Activated naive CD4-positive, alpha-beta T cell treated with anti-CD3 and anti-CD28 coated beads, Interleukin-2, amount 50 U/mL, for 72 hours (primary cell): Measurements from ENCODE around the gene MOCS1. TPM values are rescaled to one million over a fixed set of nuclear protein-coding genes. Genes with fewer than 3 reads are reported as not detected.

Experiments
- ATAC-seq, 2 donors: fragments of 150-1000 bp; cut with Tn5 transposase; 2 replicates each; pipeline ENCODE4 v1.10.0; 2021; ENCODE audit warnings: mild to moderate bottlenecking in 2 of 2, moderate library complexity in 2 of 2
- DNase-seq, 2 donors: peaks; one replicate each; pipeline ENCODE4 v3.0.0; 2021 to 2022; ENCODE audit warnings: low spot score in 2 of 2
- H3K27ac Mint-ChIP-seq, 2 donors: one replicate each; pipeline ENCODE4 v1.8.0; 2022; ENCODE audit warnings: mild to moderate bottlenecking in 2 of 2, mixed read lengths in 2 of 2
- H3K36me3 Mint-ChIP-seq, 2 donors: one replicate each; pipeline ENCODE4 v1.8.0; 2022; ENCODE audit warnings: mixed read lengths in 2 of 2
- H3K9me3 Mint-ChIP-seq, 2 donors: one replicate each; pipeline ENCODE4 v1.8.0; 2022; ENCODE audit warnings: mixed read lengths in 2 of 2
- total RNA-seq, 2 donors: library from RNA; stranded (reverse); gene quantifications; one replicate each; pipeline ENCODE4 v1.2.3, GENCODE V29; 2022

The MOCS1 gene
- total RNA-seq, 2 donors from 2014 or later = 3.3 to 3.9 TPM

DNA sequence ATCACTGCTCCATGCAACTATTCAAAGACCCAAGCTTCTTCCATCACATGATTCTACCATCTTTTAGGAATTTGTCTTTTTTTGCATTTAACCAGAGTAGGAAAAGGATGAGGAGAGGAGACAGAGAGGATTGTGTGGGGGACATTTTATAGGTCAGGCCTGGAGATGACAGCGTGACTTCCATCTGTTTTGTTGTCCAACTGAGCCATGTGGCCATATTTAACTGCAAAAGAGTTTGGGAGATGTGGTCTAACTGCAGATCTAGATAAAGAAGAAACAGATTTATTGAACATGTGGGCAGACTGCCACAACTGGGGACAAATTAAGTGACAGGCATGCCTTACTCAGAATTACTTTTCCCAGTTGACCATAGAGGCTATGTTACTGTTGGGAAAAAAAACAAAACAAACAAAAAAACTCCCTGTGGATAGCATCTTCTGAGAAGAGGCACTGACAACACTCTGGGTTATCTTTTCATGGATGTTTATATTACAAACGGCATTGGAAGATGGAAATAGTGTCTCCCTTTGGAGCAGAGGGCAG lies 18.9 kb upstream of the MOCS1 start:
- no peaks in the 10 kb centered on the region for H3K36me3 Mint-ChIP-seq
- DNase-seq (no peak), ATAC-seq (no peak)
- no peaks in the 10 kb centered on the region for H3K9me3 Mint-ChIP-seq
- no peak overlapping the region for H3K27ac Mint-ChIP-seq

GRCh38 chr6:39952167-39952566 lies 17.9 kb upstream of the MOCS1 start:
- H3K27ac Mint-ChIP-seq = no peak overlapping the region
- H3K9me3 Mint-ChIP-seq = no peaks in the 10 kb centered on the region
- H3K36me3 Mint-ChIP-seq = no peaks in the 10 kb centered on the region
- ATAC-seq = no peak
- no peak for DNase-seq

- H3K27ac Mint-ChIP-seq = no peak overlapping the region
- ATAC-seq (no peak), DNase-seq (no peak)
- H3K36me3 Mint-ChIP-seq = no peaks in the 10 kb centered on the region
- H3K9me3 Mint-ChIP-seq = no peaks in the 10 kb centered on the region
Measured at GRCh38 chr6:39951716-39952115, 17.5 kb upstream of the MOCS1 start.

- H3K27ac Mint-ChIP-seq = no peak overlapping the region
- H3K9me3 Mint-ChIP-seq = no peaks in the 10 kb centered on the region
- ATAC-seq = no peak
- H3K36me3 Mint-ChIP-seq = no peaks in the 10 kb centered on the region
- DNase-seq = no peak
Measured at GRCh38 chr6:39951191-39951590, 16.9 kb upstream of the MOCS1 start.

- DNase-seq (no peak), ATAC-seq (no peak)
- no peaks in the 10 kb centered on the region for H3K36me3 Mint-ChIP-seq
- no peaks in the 10 kb centered on the region for H3K9me3 Mint-ChIP-seq
- H3K27ac Mint-ChIP-seq = no peak overlapping the region
Measured at GRCh38 chr6:39950125-39950720, 16.0 kb upstream of the MOCS1 start.

- no peaks in the 10 kb centered on the region for H3K36me3 Mint-ChIP-seq
- no peaks in the 10 kb centered on the region for H3K9me3 Mint-ChIP-seq
- no peak overlapping the region for H3K27ac Mint-ChIP-seq
- ATAC-seq = no peak
- DNase-seq = no peak
Measured at GRCh38 chr6:39948199-39948791, 14.0 kb upstream of the MOCS1 start.

DNA sequence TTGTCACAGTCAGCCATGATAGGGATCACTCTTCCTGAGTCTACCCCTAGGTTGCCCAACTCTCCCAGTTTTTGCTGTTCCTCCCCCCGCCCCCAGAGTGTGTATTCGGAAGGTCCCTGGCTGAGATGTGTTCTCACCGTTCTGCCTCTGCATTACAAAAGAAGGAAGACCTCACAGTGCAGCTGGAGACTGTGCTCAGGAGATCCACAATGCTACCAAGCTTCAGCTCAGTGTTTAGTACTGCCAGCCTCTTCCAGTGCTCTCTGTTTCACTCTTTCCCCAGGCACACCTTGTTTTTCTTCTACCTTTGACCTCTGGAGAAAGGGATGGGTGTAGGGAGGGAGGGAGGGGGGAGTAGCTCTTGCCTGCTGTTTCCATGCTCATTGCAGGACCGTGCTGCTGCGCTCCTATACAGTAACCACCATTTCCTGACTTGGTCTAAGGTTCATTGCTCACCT lies 13.4 kb upstream of the MOCS1 start:
- ATAC-seq = no peak
- DNase-seq = no peak
- Mint-ChIP-seq H3K36me3 (no peaks in the 10 kb centered on the region), H3K27ac (no peak overlapping the region), H3K9me3 (no peaks in the 10 kb centered on the region)

GRCh38 chr6:39945626-39946025 lies 11.4 kb upstream of the MOCS1 start:
- no peak overlapping the region for H3K27ac Mint-ChIP-seq
- H3K9me3 Mint-ChIP-seq = no peaks in the 10 kb centered on the region
- ATAC-seq (no peak), DNase-seq (no peak)
- no peaks in the 10 kb centered on the region for H3K36me3 Mint-ChIP-seq

DNA sequence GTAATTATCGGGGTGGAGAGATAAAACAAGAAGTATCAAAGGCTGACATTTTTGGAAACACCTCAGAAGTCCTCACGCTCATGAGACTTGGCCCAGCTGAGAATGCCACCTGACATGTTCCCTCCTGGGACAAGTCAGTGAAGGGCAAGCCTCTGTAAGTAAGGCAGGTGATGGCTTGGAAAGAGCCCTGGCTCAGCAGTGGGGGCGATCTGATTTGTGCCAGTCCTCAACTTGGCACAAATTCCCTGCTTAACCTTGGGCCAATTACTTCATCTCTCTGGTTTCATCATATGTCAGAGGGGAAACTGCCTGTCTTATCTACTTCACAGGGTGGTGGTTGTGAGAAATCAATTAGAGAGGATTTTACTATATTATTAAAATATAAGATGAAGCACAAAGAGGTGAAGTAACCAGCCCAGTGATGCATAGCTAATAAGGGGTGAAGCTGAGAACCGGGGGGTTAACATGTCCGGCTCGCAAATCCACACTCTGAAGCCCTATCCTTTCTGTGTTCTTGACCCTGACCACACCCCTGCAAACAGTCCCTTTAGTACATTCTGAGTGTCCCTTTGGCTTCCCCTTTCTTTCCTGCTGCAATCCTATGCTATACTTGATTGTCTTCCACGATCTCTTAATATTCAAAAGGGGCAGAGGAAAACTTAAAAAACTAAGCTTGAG lies 8.8 kb upstream of the MOCS1 start:
- ATAC-seq = no peak
- DNase-seq = no peak
- H3K27ac Mint-ChIP-seq = no peak overlapping the region
- H3K36me3 Mint-ChIP-seq = no peaks in the 10 kb centered on the region
- no peaks in the 10 kb centered on the region for H3K9me3 Mint-ChIP-seq

- DNase-seq = no peak
- no peaks in the 10 kb centered on the region for H3K9me3 Mint-ChIP-seq
- no peak for ATAC-seq
- H3K36me3 Mint-ChIP-seq = no peaks in the 10 kb centered on the region
- no peak overlapping the region for H3K27ac Mint-ChIP-seq
Measured at GRCh38 chr6:39941820-39942219, 7.6 kb upstream of the MOCS1 start.

DNA sequence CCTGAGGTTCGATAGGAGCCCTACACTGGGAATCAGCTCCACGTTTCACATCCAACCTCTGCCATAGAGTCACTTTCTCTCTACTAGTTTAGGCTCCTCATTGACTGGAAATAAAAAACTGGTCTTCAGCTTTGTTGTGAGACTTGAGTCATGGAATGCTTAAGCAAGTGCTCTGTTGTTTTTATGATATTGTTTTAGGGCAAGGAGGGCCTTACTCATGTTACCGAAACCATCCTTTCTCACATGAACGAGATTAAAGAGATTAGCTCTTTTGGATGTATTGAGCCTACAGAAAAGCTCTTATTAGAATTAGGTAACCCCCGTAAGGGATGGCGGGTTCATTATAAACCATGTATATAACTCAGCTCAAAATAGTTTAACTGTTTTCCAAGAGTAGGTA lies 6.9 kb upstream of the MOCS1 start:
- H3K27ac Mint-ChIP-seq = no peak overlapping the region
- H3K36me3 Mint-ChIP-seq = no peaks in the 10 kb centered on the region
- H3K9me3 Mint-ChIP-seq = no peaks in the 10 kb centered on the region
- ATAC-seq (no peak), DNase-seq (no peak)

DNA sequence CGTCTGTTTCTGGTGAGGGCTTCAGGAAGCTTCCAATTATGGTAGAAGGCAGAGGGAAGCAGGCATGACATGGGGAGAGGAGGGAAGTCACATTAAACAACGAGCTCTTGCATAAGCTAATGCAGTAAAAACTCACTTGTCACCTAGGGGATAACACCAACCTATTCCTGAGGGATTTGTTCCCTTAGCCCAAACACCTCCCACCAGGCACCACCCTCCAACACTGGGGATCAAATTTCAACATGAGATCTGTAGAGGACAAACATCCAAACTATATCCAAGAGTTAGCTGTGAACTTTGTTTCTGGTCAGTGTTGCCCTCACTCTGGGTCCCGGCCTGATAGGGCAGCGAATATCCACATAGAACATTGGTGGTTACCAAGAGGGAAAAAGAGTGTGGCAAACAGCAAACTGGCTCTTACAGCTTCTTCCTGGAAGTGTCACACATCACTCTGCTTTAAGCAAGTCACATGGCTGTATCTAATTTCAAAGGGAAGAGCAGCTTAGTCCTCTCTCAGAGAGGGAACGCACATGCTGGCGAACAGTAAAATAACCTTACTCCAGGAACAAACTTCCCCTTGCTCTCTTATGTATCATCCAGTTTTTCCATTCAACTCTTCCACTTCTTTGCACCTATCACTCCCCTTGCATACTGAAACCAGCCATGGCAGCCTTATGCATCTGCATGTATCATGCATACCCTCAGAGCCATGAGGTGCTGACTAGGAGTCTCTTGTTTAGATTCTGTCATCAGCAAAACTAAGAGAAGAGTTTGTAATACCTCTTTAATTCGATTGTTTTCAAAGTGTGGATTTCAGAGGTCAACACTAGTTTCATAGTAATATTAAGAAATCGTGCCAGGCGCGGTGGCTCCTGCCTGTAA lies 4.8 kb upstream of the MOCS1 start:
- DNase-seq (no peak), ATAC-seq (no peak)
- H3K36me3 Mint-ChIP-seq = no peaks in the 10 kb centered on the region

DNA sequence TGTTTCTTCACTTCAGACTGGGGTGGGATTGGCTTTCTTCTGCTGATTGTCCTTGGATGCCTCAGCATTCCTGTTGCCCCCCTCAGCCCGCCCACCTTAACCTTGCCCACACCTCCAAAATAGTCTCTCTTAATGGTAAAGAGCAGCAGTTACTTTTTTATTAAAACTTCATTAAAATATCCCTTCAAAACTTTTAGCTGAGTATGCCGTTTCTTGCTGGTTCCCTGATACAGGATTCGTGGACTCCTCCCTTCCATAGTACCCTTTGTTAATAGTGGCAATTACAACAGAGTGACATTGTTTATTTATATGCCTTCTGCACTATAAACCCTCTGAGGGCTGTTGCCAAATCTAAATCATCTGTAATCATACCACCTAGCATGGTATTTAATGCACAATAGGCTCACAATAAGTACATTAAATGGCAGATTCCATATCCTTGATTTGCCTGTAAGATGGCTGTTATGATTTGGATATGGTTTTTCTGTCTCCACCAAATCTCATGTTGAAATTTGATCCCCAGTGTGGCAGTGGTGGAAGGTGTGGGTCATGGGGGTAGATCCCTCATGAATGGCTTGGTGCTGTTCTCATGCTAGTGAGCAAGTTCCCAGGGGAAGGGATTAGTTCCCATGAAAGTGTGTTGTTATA lies 3.5 kb upstream of the MOCS1 start:
- no peak for ATAC-seq
- H3K9me3 Mint-ChIP-seq = no peaks in the 10 kb centered on the region
- H3K36me3 Mint-ChIP-seq = no peaks in the 10 kb centered on the region
- no peak for DNase-seq
- no peak overlapping the region for H3K27ac Mint-ChIP-seq

More for the DNA sequence above, 4.8 kb upstream of the MOCS1 start:
- Mint-ChIP-seq H3K27ac (no peak overlapping the region), H3K9me3 (no peaks in the 10 kb centered on the region)

DNA sequence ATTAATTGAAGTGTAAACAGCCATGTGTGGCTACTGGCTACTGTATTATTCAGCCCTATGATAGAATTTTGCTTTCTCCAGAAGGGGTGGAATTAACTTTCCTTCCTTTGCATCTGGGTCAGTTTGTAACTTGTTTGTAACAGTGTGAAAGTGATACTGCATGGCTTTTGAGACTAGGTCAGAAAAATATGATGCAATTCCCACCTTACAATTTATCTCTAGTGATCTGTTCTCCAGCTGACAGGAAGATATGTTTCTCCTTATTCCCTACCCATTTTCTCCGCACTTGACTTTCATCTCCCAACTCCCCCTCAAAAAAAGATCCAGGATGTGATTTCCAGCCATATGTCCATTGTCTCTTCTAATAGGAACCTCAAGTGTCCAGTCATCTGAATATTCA lies 2.6 kb upstream of the MOCS1 start:
- DNase-seq (no peak), ATAC-seq (no peak)
- H3K9me3 Mint-ChIP-seq = no peaks in the 10 kb centered on the region
- H3K27ac Mint-ChIP-seq = no peak overlapping the region
- no peaks in the 10 kb centered on the region for H3K36me3 Mint-ChIP-seq

- no peaks in the 10 kb centered on the region for H3K36me3 Mint-ChIP-seq
Measured at GRCh38 chr6:39935241-39935640, 979 bp upstream of the MOCS1 start.

GRCh38 chr6:39933669-39934130 lies 562 bp downstream of the MOCS1 start:
- ATAC-seq (peak; percentile 71 to 75), DNase-seq (peak in 1 of 2 donors; percentile 10)
- H3K9me3 Mint-ChIP-seq = no peaks in the 10 kb centered on the region
- H3K36me3 Mint-ChIP-seq = no peaks in the 10 kb centered on the region
- no peak overlapping the region for H3K27ac Mint-ChIP-seq

More at GRCh38 chr6:39935241-39935640, 979 bp upstream of the MOCS1 start:
- DNase-seq = no peak
- no peaks in the 10 kb centered on the region for H3K9me3 Mint-ChIP-seq
- H3K27ac Mint-ChIP-seq = no peak overlapping the region
- no peak for ATAC-seq
